Keratinocyte (primary cell): Measurements from ENCODE around the gene CLDN20. TPM values are rescaled to one million over a fixed set of nuclear protein-coding genes. Genes with fewer than 3 reads are reported as not detected.

Experiments used
- DNase-seq: peaks from one replicate; pipeline ENCODE4 v3.0.0-alpha.2; 2011; ENCODE audit warnings: low read depth, missing footprints, low spot score
- FAIRE-seq: peaks from 2 replicates; lab custom pipeline; 2011; peaks lifted over from hg19 to GRCh38; lab: Jason Lieb, UNC
- H2AFZ ChIP-seq: 2 replicates; pipeline ENCODE4 v1.6.0; 2012; ENCODE audit warnings: low read length, control low read depth, inconsistent platforms; ENCODE audit not compliant: control insufficient read depth
- H3K27ac ChIP-seq: 2 replicates; pipeline ENCODE4 v1.5.1; 2011; ENCODE audit warnings: low read length; ENCODE audit not compliant: control insufficient read depth, insufficient read depth
- H3K27me3 ChIP-seq: 3 replicates; pipeline ENCODE4 v1.6.0; 2011; ENCODE audit warnings: low read length; ENCODE audit not compliant: control insufficient read depth, insufficient read depth; ENCODE audit errors: extremely low read depth
- H3K36me3 ChIP-seq, 2 experiments: 2 replicates in 1 of 2; 3 replicates in 1 of 2; pipeline ENCODE4 v1.5.1; 2011; ENCODE audit warnings: low read length in 2 of 2, mild to moderate bottlenecking in 1 of 2; ENCODE audit not compliant: control insufficient read depth in 2 of 2, insufficient read depth in 2 of 2; ENCODE audit errors: extremely low read depth in 1 of 2
- H3K4me1 ChIP-seq: 3 replicates; pipeline ENCODE4 v1.5.1; 2011; ENCODE audit warnings: low read length; ENCODE audit not compliant: control insufficient read depth, insufficient read depth; ENCODE audit errors: extremely low read depth
- H3K4me2 ChIP-seq: 3 replicates; pipeline ENCODE4 v1.6.0; 2011; ENCODE audit warnings: low read depth, low read length; ENCODE audit not compliant: control insufficient read depth, insufficient read depth; ENCODE audit errors: extremely low read depth
- H3K4me3 ChIP-seq, 3 experiments: fragments of 200-600 bp in 1 of 3; sonication (generic) in 1 of 3; 2 replicates in 2 of 3; 3 replicates in 1 of 3; pipeline ENCODE4 v1.5.1; 2011 to 2016; ENCODE audit warnings: low read length in 3 of 3, mild to moderate bottlenecking in 3 of 3, control low read depth in 2 of 3, inconsistent platforms in 1 of 3, low read depth in 1 of 3, mixed read lengths in 1 of 3, mixed run types in 1 of 3, moderate library complexity in 1 of 3; ENCODE audit not compliant: control insufficient read depth in 2 of 3, insufficient read depth in 2 of 3; ENCODE audit errors: extremely low read depth in 1 of 3
- H3K79me2 ChIP-seq: 2 replicates; pipeline ENCODE4 v1.6.0; 2012; ENCODE audit warnings: low read length; ENCODE audit not compliant: control insufficient read depth, insufficient read depth
- H3K9ac ChIP-seq: 3 replicates; pipeline ENCODE4 v1.6.0; 2011; ENCODE audit warnings: low read length; ENCODE audit not compliant: control insufficient read depth, insufficient read depth; ENCODE audit errors: extremely low read depth
- H3K9me1 ChIP-seq: 3 replicates; pipeline ENCODE4 v1.6.0; 2011; ENCODE audit warnings: low read length; ENCODE audit not compliant: control insufficient read depth, insufficient read depth; ENCODE audit errors: extremely low read depth
- H3K9me3 ChIP-seq: 2 replicates; pipeline ENCODE4 v1.5.1; 2012; ENCODE audit warnings: low read depth, low read length; ENCODE audit not compliant: control insufficient read depth
- H4K20me1 ChIP-seq: 3 replicates; pipeline ENCODE4 v1.6.0; 2011; ENCODE audit warnings: low read length; ENCODE audit not compliant: control insufficient read depth, insufficient read depth; ENCODE audit errors: extremely low read depth
- EZH2 ChIP-seq: IDR thresholded peaks from one replicate; pipeline ENCODE4 v1.6.1; 2012; ENCODE audit warnings: inconsistent platforms, mild to moderate bottlenecking, low read length, moderate library complexity
- dilution Hi-C: fragments of 300-500 bp; cut with MboI; formaldehyde crosslinking; loops from one replicate; pipeline ENCODE4 v1.7.0; 2020; ENCODE audit warnings: low sequenced_read_pairs; ENCODE audit not compliant: extremely low pct_ligation_motif_present
- polyA plus RNA-seq, 5 experiments: library from polyadenylated mRNA; depleted of rRNA in 3 of 5; stranded (reverse) in 3 of 5; stranded (forward) in 1 of 5; unstranded in 1 of 5; fragments of >200 nt; gene quantifications; 1 replicate in 1 of 5; 2 replicates in 3 of 5; 3 replicates in 1 of 5; pipeline versions ENCODE4 v1.2.1 to v1.2.3, GENCODE V29; 2011 to 2012; ENCODE audit warnings: missing spikeins in 2 of 5, low read depth in 1 of 5, low replicate concordance in 1 of 5
- TF ChIP-seq, protein P1 (sequence below), 3 experiments: IDR thresholded peaks in 1 of 3; conservative IDR thresholded peaks in 1 of 3; optimal IDR thresholded peaks in 1 of 3; 2 replicates in 2 of 3; 3 replicates in 1 of 3; pipeline versions ENCODE3 to v1.5.1; 2011; ENCODE audit warnings: low read length in 3 of 3, mild to moderate bottlenecking in 3 of 3, moderate library complexity in 2 of 3, control low read depth in 1 of 3, inconsistent platforms in 1 of 3; ENCODE audit not compliant: insufficient read depth in 2 of 3; ENCODE audit errors: extremely low read depth in 1 of 3

CLDN20 gene
- polyA plus RNA-seq, 1 donor (not counting 4 experiments of a cell fraction or from before 2014, with no cell fraction given), result 0.09 TPM

DNA sequence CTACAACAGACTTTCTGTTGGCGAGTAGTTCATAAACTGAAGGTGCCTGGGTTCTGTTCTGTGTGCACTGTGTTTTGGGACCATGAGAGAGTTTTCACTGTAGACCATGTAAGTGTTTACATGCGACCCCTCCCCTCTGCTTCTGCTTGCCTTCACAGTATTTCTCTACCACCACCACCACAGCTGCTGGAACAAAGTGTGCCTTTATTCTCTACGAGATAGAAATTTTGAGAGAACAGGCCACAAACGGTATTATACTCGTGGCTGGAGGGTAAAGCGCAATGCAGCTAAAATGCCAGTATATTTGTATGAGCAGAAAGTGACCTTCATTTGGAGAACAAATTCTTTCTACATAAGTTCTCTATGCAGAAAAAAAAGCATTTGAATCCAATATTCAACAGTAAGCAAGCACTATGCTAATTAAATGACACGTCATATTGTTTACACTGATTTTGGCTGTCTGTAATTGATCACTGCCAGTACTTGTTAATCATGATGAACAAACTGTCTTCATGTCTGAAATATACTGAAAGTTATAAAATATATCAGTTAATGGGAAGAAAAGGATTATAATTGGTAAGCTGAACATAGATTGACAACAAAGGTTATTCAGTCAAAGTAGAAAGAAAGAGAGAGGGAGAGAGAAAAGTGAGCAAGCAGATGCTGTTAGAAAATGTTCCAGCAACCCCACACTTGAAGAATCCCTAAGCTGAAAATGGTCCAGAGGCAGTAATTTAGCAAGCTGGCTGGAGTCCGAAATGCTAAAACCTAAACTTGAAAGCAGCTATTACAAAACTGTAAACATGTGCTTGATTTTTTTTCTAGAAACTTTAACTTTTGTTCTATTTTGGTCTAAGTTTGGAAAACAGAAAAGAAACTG, 8.8 kb downstream of the CLDN20 start:
- Histone ChIP-seq H3K27me3 (no peaks in the 10 kb centered on the region), H3K9ac (no peak overlapping the region), H3K36me3 (peaks cover 0 to 9% of the 10 kb centered on the region in 2 experiments), H3K27ac (peak overlapping the region; percentile 63), H3K4me3 (no peak overlapping the region), H3K4me2 (peak overlapping the region; percentile 36), H3K9me1 (no peaks in the 10 kb centered on the region), H4K20me1 (no peaks in the 10 kb centered on the region), H3K9me3 (no peaks in the 10 kb centered on the region), H3K4me1 (peaks cover 50% of the 10 kb centered on the region), H3K79me2 (peaks cover 20% of the 10 kb centered on the region), H2AFZ (no peak overlapping the region)
- dilution Hi-C loops, result no loop called here
- no peak for TF ChIP-seq EZH2
- TF ChIP-seq, protein P1, sequence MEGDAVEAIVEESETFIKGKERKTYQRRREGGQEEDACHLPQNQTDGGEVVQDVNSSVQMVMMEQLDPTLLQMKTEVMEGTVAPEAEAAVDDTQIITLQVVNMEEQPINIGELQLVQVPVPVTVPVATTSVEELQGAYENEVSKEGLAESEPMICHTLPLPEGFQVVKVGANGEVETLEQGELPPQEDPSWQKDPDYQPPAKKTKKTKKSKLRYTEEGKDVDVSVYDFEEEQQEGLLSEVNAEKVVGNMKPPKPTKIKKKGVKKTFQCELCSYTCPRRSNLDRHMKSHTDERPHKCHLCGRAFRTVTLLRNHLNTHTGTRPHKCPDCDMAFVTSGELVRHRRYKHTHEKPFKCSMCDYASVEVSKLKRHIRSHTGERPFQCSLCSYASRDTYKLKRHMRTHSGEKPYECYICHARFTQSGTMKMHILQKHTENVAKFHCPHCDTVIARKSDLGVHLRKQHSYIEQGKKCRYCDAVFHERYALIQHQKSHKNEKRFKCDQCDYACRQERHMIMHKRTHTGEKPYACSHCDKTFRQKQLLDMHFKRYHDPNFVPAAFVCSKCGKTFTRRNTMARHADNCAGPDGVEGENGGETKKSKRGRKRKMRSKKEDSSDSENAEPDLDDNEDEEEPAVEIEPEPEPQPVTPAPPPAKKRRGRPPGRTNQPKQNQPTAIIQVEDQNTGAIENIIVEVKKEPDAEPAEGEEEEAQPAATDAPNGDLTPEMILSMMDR (optimal IDR thresholded peaks at IDR 0.05 in 1 of 3, IDR thresholded peaks at IDR 0.05 in 1 of 3, conservative IDR thresholded peaks at IDR 0.05 in 1 of 3; ENCODE audit: extremely low read depth in 1 of 3, insufficient read depth in 2 of 3, low read length in 3 of 3), result no peak
- DNase-seq (no peak), FAIRE-seq (peak; percentile 41)

DNA sequence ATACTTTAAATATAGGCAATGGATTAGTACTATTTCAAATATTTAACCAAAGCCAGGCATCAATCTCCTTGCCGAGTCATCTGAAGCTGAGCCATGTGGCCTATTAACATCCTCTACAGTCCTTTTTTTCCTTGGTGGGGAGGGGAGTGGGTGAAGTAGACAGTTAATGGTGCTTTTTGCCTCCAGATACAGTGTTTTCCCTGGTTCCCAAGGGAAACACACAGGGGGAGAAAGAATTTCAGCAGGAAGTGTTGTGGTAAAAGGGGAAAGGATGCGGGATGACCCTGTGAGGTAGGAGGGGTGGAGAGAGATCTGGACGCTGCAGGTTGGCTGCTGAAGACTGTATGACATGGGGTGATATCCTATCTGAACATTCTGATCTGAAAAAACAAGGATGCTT, 9.6 kb downstream of the CLDN20 start:
- peak overlapping the region; percentile 1 for H3K9ac ChIP-seq
- H3K36me3 ChIP-seq, result peaks cover 0 to 9% of the 10 kb centered on the region in 2 experiments
- dilution Hi-C loops, result no loop called here
- H3K27ac ChIP-seq, result peak overlapping the region; percentile 63
- no peak overlapping the region for H2AFZ ChIP-seq
- DNase-seq (no peak), FAIRE-seq (peak; percentile 91)
- peaks cover 58% of the 10 kb centered on the region for H3K4me1 ChIP-seq
- H3K9me1 ChIP-seq, result no peaks in the 10 kb centered on the region
- H3K9me3 ChIP-seq, result no peaks in the 10 kb centered on the region
- no peak overlapping the region for H3K4me3 ChIP-seq
- no peaks in the 10 kb centered on the region for H3K27me3 ChIP-seq
- peaks cover 20% of the 10 kb centered on the region for H3K79me2 ChIP-seq
- no peaks in the 10 kb centered on the region for H4K20me1 ChIP-seq
- H3K4me2 ChIP-seq, result peak overlapping the region; percentile 36
- TF ChIP-seq, protein P1 (optimal IDR thresholded peaks at IDR 0.05 in 1 of 3, IDR thresholded peaks at IDR 0.05 in 1 of 3, conservative IDR thresholded peaks at IDR 0.05 in 1 of 3; ENCODE audit: extremely low read depth in 1 of 3, insufficient read depth in 2 of 3, low read length in 3 of 3), result no peak
- no peak for TF ChIP-seq EZH2
